GM23338 (cell line): ENCODE data around the gene FOXD2.

Source experiments
- CREB1 ChIP-seq: fragments of 250-450 bp; sonication (Bioruptor Pico); IDR thresholded peaks from 2 replicates; pipeline ENCODE4 v1.5.0; 2020; ENCODE audit warnings: low read depth, mild to moderate bottlenecking, moderate library complexity
- CTCF ChIP-seq, 2 experiments: fragments of 200-600 bp in 1 of 2; sonication (generic) in 1 of 2; conservative IDR thresholded peaks; 2 replicates each; pipeline versions ENCODE4 v1.5.1 to v1.6.1; 2016 to 2017; ENCODE audit warnings: antibody characterized with exemption in 2 of 2, low read depth in 2 of 2, mild to moderate bottlenecking in 2 of 2, moderate library complexity in 1 of 2
- ETS1 ChIP-seq: IDR thresholded peaks from 2 replicates; pipeline ENCODE4 v1.6.1; 2016; ENCODE audit warnings: antibody characterized with exemption
- EZH2 ChIP-seq: fragments of 200-600 bp; sonication (generic); IDR thresholded peaks from one replicate; pipeline ENCODE4 v1.8.0; 2017; ENCODE audit warnings: antibody characterized with exemption, mild to moderate bottlenecking, low read depth; ENCODE audit not compliant: unreplicated experiment
- EZH2phosphoT487 ChIP-seq: fragments of 200-600 bp; sonication (generic); IDR thresholded peaks from one replicate; pipeline ENCODE4 v1.8.1; 2018; ENCODE audit warnings: antibody characterized with exemption; ENCODE audit not compliant: unreplicated experiment
- JUNB ChIP-seq: IDR thresholded peaks from one replicate; pipeline ENCODE4 v1.6.1; 2016; ENCODE audit warnings: antibody characterized with exemption; ENCODE audit not compliant: unreplicated experiment
- POLR2AphosphoS5 ChIP-seq: IDR thresholded peaks from 2 replicates; pipeline ENCODE4 v1.6.1; 2016; ENCODE audit warnings: antibody characterized with exemption, low read depth
- REST ChIP-seq: IDR thresholded peaks from one replicate; pipeline ENCODE4 v1.6.1; 2018; ENCODE audit warnings: antibody characterized with exemption; ENCODE audit not compliant: unreplicated experiment
- STAT1 ChIP-seq: IDR thresholded peaks from one replicate; pipeline ENCODE4 v1.6.1; 2016; ENCODE audit warnings: antibody characterized with exemption; ENCODE audit not compliant: unreplicated experiment
- ZNF462 ChIP-seq: fragments of 250-450 bp; sonication (Bioruptor Pico); IDR thresholded peaks from 2 replicates; pipeline ENCODE4 v1.5.0; 2020; ENCODE audit warnings: mild to moderate bottlenecking, moderate library complexity

GRCh38 chr1:47485817-47486216 is 48.0 kb downstream of the FOXD2 start:
- TF ChIP-seq POLR2AphosphoS5 (no peak), CTCF (conservative IDR thresholded peaks at IDR 0.05; ENCODE audit: low read depth in 2 of 2) (no peak), EZH2 (no peak), EZH2phosphoT487 (no peak), ETS1 (no peak), REST (no peak), CREB1 (CRISPR knock-in tag) (no peak), STAT1 (no peak), JUNB (no peak), ZNF462 (no peak)
